GM19324 (cell line): ENCODE measurements around the gene BCOR.

Experiments
- ATAC-seq: cut with Tn5 transposase; IDR thresholded peaks from one replicate; pipeline ENCODE4 v1.9.1; 2021; ENCODE audit warnings: mild to moderate bottlenecking, moderate library complexity; ENCODE audit not compliant: unreplicated experiment, low FRiP score

Gene BCOR

DNA sequence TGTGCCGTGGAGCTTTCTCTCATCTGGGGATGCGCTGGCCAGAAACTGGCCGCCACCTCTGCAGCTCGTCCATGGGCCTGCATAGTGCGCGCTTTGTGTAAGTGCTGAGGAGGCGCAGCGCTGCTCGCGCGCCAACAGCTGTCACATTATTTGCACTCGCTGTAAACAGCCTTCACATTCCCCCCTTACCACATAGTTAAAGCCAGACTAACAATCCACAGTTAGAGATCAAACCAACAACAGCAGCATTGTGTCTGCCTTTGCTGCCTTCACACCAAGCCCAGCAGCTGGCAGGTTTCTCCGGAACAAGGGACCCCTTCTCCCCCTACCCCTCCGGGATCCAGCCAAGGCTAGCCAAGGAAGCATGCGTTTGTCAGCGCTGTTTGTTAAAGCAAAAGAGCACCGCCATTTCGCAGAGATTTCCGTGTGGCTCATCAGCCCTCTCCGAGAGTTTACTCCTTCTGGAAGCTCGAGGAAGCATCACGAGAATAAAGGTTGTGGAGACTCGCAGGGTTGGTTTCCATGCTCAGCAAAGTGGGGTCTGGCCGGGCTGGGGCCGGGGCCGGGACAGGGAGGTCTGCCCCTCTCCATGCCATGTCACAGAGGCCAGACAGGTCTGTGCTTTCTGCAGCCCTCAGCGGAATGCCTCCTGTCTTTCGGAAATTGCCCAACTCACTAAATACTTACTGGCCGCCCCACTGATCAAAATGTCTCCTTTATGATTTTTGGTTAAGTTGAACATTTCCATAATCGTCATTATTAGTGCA, 11.0 kb downstream of the BCOR start:
- ATAC-seq: no peak

DNA sequence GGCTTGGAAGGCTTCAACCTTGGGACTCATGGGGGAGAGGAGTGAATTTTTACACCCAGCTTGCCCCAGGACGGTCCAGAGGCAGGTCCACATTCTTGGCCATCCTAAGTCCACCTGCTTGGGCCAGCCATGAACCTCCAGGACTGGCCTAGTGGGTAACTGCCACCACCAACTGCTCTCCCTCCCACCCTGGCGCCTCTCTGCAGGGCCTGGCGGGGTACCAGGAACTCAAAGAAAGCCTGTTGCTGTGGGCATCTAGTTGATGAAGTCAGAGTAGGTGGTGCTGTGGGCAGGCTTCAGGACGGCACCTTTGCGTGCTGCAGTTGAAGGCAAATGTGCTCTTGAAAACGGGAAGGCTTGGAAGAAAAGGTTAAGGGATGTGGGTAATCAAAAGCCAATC, 12.0 kb downstream of the BCOR start:
- no peak for ATAC-seq

DNA sequence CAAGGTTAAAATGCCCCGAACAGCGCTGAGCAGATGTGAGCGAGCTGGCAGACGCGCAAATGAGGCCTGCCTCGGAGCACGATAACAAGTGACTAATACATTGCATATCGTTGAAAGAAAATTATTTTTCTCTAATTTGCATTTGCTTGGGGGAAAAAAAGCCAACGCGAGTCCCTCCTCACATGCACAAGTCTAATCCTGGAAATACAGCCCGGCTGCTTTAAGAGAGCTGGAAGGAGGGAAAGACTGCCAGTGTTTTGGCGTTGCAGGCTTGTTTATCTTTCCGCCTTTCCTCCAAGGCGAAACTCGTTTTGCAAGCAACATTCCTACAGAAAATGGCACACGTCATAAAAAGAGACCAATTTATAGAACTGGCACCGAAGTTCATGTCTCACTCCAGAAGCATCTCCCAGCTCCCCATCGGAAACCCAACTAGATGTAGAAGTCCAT, 12.6 kb downstream of the BCOR start:
- no peak for ATAC-seq

DNA sequence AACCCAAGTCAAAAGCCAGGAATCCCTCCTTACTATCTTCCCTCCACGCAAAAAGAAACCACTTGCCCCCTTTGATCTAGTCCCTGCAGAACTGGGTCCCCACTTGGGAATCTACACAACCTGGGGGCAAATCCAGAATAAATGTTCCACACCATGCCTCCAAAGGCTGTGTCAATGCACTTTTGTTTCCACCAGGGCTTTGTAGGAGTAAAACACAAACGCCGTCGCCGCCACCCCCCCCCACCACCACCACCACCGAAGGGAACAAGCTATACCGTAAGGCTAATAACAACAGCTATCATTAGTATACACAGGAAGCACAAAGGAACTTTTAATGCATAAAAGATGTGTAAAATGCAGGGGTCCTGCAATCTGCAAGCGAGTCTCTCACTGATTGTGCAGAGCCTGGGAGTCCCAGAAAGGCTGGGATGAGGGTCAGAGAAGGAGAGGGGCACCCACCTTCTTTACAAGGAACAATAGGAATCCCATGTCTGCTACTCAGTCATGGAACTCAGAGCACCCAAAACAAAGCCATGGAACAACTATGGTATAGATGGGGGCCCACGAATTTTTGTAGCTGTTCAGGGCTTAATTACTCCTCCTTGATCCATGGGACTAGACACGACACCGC, 13.2 kb downstream of the BCOR start:
- ATAC-seq: no peak

DNA sequence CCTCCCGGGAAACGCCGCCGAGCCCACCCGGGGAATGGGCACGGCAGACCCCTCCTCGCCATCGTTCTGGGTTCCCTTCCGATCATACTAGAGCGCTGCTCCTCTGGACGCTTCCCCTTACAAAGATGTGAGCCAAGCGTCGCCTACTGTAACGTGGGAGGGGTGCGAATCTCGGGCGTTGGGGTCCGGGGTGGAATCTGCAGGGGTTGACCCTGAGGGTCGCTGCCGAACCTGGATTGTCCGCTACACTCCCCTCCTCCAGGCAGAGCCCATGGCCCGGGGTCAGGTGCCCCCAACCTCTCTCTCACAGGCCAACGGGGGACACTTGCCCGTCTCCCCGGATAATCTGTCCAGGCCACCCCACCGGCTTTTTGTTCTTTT, 13.8 kb downstream of the BCOR start:
- ATAC-seq: no peak

DNA sequence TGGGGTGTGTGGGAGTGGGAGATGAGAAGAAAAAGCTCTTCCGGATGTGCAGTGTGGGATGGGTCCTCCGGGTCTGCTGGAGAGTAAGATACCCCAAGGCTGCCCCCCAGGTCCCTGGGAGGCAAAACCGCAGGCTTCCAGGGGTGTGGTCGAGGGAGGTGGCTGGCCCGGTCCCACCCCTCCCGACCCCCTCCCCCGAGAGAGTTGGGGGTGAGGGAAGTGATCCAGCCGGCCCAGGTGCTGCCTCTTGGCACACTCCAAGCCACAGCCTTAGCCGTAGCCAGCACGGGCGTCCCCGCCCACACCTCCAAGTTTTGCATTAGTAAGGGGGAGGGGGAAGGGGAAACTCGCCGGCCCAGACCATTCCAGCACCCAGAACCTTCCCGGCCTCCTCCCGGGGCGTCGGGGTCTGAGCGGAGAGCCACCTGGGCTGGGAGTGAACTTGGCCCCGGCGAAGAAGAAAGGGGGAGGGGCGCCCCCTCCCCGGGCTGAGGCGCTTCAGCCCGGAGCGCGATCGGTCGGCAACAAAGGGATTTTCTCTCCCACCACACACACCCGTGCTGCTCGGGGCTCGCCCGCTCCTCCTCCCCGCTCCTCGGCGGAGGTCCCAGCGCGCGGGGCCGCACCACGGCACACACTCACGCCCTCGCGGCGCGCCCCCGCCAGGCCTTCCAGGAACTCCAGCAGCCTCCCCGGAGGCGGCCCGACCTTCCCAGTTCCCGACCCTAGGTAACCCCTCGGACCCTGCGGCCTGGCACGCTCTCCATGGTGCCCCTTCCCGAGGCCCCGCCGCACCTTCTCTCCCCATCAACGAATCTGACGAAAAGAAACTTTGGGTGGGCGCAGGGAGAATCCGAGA, 14.4 kb downstream of the BCOR start:
- no peak for ATAC-seq

DNA sequence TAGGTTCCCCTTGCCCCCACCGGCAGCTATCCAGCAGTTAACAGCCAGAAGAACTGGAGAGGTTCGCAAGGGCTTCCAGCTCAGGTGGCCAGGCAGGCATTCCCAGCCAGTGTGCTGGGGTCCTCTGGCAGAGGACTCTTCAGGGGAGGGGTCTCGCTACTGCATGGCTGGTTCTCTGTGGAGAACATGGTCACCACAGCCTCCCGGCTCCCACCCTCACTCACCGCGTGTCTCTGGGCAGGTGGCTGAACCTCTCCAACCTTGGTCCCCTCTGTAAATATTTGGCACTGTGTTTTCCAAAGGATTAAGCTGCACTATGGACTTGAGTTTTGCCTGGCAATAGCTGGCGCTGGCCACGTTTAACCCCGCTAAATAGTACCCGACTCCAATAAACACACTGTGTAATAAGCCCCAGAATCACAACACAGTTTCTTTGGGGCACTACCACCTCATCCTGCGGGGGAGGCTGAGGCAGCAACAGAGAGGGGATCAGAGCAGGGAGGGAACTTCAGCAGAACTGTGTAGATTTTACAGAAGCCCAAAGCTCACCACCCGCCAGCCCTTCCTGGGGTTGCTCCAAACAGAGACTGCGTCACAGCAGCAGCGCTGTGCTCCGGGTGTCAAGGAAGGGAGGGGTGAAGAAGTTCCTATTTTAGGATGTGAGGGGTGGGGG, 15.2 kb downstream of the BCOR start:
- no peak for ATAC-seq

DNA sequence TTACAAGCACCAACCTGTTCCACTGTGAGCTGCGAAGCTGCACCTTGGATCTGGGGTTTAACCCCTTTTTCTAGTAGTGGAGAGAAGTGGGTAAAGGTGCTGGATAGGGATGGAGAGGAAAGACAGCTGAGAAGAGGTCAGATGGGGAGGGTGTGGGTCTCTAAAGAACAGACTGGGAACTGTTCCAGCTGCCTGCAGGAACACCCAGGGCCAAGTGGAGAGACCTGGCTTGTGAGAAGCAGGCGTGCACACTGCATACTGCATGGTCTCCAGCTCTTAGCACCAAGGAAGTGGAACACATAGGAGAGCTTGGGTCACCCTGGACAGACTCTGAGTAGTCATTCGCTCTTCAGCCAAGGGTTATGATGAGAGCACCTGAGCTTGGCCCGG, 16.1 kb downstream of the BCOR start:
- ATAC-seq: no peak

DNA sequence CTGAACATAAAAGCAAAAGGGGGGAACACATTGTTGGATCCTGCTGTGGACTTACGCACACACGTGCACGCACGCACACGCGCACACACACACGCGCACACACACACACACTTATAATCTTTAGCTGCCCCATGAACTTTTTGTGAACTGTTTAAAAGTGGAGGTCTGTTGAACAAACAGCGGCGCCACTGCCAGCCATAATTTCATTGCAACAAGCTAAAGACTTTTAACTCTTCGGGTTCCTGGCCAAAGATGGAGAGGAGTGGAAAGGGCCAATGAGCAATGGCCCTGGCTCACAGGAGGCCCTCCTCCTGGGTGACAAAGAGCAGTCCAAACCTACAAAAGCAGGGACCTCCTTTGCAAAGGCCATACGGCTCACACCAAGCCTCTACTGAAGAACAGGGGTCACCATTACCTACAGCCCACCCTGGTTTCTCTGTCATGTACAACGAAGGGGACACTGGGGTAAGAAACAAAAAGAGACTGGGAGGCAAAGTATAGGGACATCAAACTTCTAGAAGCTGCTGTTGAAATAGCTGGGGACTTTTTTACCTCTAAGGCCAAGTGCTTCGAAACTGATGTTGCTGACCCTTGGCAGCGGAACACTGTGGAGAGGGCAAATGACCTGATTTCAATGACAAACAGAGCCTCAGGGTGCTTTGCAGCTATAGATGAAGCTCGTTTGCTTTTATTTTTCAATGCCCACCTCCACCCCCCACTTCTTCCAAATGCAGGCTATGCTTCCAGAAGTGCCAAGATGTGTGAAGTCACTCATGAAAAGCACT, 16.7 kb downstream of the BCOR start:
- no peak for ATAC-seq

DNA sequence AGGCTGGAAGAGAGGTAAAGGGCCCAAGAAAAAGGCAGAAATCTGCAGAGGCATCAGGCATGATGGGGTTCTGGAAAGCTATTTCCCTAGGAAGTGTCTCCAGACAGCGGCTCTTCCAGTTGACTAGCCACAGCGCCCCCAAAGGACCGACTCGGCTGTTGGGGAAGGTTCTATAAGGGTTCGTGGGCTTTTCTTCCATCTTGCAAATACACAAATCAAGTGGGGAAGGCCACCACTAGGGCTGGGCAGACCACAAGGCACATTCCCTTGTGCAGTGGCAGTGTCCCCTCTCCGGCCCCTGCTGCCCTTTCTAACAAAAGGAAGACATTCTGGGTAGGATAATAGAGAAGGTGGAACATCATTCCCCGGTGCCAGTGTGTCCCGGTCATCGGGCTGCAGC, 18.2 kb downstream of the BCOR start:
- no peak for ATAC-seq

DNA sequence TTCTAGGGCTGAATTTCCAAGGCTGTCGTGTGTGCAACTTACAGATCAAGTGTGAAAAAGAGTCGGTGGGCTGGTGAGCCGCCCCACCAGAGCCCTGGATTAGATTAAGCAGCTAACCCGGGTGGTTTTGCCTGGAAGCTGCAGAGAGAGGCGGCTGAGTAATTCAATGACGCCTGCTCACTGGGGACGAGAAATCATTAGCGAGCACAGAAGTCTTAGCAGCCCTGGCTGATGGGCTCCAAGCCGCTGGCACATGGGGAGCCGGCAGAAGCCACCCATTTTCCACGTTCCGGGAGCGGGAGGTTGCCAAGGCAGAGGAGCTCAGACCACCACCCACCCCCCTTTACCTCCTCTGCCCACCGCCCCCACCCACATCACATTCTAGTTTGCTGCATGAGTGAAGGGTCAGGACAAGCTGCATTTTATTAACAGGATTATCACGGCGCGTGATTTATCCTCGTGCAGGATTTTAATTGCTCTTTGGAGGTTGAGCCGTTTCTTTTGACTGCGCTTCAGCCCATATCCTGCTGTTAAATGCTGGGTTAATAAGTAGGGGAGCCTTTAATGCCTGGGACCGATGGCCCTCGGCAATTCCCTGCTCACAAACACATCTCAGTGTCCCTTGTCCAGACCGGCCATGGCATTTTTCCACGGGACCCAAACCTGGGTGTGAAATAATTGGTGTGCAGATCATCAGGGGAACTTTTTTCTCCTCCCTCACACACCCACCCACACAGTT, 19.1 kb downstream of the BCOR start:
- no peak for ATAC-seq

DNA sequence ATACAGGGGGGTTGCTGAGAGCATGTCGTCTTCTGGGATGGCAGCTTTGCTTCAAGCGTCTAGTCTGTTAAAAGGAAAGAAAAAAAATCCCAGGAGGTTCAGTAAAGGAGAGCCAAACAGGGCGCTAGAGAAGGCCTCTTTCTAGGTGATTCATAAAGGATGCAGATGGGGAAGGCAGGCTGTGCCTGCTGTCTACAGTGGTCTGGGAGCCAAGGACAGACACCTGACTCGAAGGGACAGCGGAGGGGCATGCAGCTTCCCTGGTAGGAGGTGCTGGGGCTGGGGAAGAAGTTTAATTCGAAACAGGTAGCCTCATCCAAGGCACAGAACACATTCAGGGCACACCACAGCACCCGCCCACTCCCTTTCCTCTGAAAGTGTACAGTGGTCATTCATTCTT, 19.9 kb downstream of the BCOR start:
- ATAC-seq: no peak

DNA sequence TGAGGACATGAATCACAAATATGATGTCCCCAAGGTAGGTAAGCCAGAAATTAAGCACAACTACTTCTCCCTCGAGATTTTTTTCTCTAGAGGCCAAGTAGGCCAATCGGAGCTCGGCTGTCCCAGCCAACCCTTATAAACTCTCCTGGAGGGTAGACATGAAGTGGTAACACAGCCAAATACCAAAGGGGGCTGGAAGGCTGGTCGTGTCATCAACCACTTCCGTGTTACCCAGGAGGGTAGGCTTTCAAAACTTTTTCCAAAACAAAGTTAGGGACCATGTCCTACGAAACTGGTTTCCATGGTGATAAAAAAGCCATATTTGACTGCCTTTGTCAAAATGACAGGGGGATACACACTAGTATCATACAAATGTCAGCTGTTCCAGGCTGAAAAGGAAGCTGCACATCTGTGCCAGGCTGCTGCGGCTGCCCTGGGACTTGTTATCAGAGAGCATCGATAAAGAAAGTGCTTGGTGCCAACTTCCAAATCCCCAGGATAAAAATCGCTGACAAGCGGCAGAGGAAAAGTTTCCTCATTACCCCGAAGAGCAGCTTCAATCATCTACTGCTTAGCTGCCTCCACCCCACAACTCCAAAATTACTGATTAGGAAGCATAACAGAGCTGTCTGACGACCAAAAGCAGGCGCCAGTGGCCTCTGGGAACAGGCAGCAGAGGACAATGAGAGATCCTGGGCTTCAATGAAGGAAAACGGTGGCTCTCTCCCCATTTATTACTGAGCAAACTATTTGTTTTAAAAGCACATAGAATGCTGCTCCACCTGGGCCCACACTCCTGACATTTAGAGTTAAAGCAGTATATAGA, 20.8 kb downstream of the BCOR start:
- no peak for ATAC-seq

DNA sequence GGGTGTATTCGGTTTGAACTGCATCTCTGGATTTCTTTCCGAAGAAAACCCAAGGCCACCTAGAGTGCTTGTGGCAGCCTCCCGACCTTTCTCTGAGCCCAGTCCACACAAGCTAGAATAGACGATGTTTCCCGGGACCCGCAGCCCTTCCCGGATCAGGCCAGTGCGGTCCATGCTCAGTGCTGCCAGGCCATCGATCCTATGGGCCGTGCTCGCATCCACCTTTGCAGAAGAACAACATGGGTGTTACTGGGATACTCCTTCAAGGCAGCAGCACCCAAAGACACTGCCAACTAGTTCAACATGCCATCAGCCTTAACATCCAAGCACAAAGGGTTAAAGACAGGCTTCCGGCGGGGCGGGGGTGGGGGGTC, 22.8 kb downstream of the BCOR start:
- ATAC-seq: no peak

DNA sequence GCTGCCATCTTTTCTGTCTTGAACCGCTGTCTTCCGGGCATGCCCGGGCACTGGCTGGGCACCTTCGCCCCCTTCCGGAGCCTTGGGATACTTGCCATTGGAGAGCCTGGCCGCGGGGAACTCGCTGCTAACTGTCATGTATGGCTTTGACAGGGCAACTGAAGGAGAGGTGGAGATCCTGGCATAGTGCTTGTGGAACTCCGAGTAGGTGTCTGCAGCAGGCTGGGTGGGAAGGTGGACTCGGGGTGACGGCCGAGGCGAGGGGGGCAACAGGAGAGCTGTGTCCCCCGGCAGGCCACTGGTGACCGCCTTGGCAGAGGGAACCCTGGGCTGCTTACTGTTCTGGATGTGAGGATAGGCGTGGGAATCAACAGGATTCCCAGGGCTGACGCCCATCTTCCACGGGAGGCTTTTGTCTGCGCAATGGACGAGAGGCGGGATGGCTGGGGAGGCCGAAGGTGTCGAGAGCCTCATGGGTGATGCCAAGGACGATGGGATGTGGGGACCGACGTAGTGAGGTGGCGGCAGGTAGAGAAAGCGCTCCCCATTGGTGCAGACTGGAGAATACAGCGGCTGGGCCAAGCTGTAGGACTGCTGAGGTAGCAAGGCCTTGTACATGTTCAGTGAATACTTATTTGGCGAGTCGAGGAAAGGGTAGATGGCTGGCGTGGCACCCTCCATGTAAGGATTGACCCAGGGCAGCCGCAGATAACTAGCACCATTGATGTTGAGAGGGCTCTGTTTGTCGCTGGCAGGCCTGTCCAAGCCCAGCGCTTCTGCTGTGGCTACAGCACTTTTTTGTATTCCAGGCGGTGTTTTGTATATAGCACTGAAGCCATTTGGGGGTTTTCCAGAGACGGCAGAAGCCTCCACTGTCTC, 23.4 kb downstream of the BCOR start:
- no peak for ATAC-seq

DNA sequence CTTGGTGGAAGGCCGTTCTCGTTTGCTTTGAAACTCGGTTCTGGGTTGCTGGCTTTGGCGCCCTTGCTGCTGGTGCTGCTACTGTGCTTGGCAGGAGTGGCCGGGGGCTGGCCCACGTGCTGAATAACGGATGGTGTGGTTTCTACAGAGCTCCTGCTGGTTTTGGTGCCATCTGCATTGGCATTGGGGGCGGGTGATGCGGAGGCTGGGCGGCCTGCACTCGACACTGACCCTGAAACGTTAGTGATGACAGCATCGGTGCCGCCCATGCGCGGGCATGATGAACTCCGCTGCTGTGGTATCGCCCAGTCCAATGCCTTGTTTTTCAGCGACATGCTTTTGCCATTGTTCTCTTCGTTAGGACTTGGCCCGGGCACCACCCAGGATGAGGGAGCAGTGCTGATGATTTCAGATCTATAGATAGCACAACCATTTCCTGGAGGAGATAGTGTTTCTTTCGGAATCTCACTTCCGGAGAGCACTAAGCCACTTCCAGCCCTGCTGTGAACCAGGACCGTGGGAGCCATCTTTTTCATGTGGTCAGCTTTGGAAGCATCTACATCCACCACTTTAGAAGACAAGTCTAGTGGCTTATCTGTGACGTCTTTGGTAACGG, 24.2 kb downstream of the BCOR start:
- ATAC-seq: no peak

DNA sequence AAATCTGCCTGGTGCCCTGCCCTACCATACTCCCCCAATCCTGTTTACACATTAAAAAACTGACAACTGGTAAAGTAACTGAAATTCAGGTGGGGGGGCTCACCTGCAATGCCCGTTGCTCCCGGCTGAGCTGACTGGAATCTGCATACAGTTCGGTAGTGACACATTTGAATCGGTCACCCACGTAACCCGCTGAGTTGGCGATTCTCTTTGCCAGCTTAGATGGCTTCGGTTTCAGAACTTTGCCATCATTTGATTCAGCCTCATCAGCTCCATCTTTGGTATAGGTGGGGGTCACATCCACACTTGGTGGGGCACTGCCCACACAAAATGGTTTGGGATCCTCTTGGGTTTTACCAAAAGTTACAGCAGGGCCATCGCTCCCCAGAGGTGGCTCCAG, 25.5 kb downstream of the BCOR start:
- ATAC-seq: no peak
